Prostate gland (tissue), 2 donors: ENCODE measurements around the gene PTGER4.

Experiments
- CTCF ChIP-seq, 4 experiments: fragments of 200-600 bp in 2 of 4; fragments of 450-650 bp in 2 of 4; sonication (generic) in 2 of 4; IDR thresholded peaks; 1 replicate in 3 of 4; 2 replicates in 1 of 4; pipeline ENCODE4 v1.5.1; 2016 to 2019; ENCODE audit warnings: antibody characterized with exemption in 4 of 4, mild to moderate bottlenecking in 2 of 4, moderate library complexity in 2 of 4
- POLR2A ChIP-seq: fragments of 450-650 bp; IDR thresholded peaks from one replicate; pipeline ENCODE4 v1.6.1; 2016; ENCODE audit warnings: antibody characterized with exemption, mild to moderate bottlenecking
- POLR2AphosphoS5 ChIP-seq: sonication (generic); formaldehyde crosslinking; IDR thresholded peaks from one replicate; pipeline ENCODE4 v1.6.1; 2017; ENCODE audit warnings: antibody characterized with exemption

GRCh38 chr5:40653221-40654022 is 26.3 kb upstream of the PTGER4 start:
- no peak for TF ChIP-seq POLR2A
- no peak for TF ChIP-seq CTCF (IDR thresholded peaks at IDR 0.05)
- TF ChIP-seq POLR2AphosphoS5 = no peak
